Measurements from ENCODE around the gene AP1M1. TPM values are rescaled to one million over a fixed set of nuclear protein-coding genes. Genes with fewer than 3 reads are reported as not detected.

The AP1M1 gene
- total RNA-seq, 1 donor from 2014 or later, result 23.4 TPM

- peak; percentile 94 for TF ChIP-seq CTCF (IDR thresholded peaks at IDR 0.05; ENCODE audit: insufficient read depth, low read length, severe bottlenecking)
- Histone ChIP-seq H3K27me3 (ENCODE audit: control insufficient read depth, insufficient read depth, low read length) (no peaks in the 10 kb centered on the region), H3K36me3 (ENCODE audit: control insufficient read depth, insufficient read depth, low read length) (no peaks in the 10 kb centered on the region), H3K4me3 (ENCODE audit: low read depth, low read length) (no peak overlapping the region)
- peak; percentile 70 for DNase-seq (ENCODE audit: low read depth)
- FAIRE-seq, result no peak
Measured at GRCh38 chr19:16247353-16248182, 49.9 kb downstream of the AP1M1 start.

GRCh38 chr19:16248380-16249023, 50.8 kb downstream of the AP1M1 start:
- TF ChIP-seq CTCF (IDR thresholded peaks at IDR 0.05; ENCODE audit: insufficient read depth, low read length, severe bottlenecking), result no peak
- FAIRE-seq (no peak), DNase-seq (ENCODE audit: low read depth) (no peak)
- no peak overlapping the region for H3K4me3 ChIP-seq (ENCODE audit: low read depth, low read length)
- no peaks in the 10 kb centered on the region for H3K36me3 ChIP-seq (ENCODE audit: control insufficient read depth, insufficient read depth, low read length)
- no peaks in the 10 kb centered on the region for H3K27me3 ChIP-seq (ENCODE audit: control insufficient read depth, insufficient read depth, low read length)

- no peak for FAIRE-seq
- no peak for DNase-seq (ENCODE audit: low read depth)
- H3K36me3 ChIP-seq (ENCODE audit: control insufficient read depth, insufficient read depth, low read length), result no peaks in the 10 kb centered on the region
- no peaks in the 10 kb centered on the region for H3K27me3 ChIP-seq (ENCODE audit: control insufficient read depth, insufficient read depth, low read length)
- H3K4me3 ChIP-seq (ENCODE audit: low read depth, low read length), result no peak overlapping the region
- no peak for TF ChIP-seq CTCF (IDR thresholded peaks at IDR 0.05; ENCODE audit: insufficient read depth, low read length, severe bottlenecking)
Measured at GRCh38 chr19:16249826-16250404, 52.2 kb downstream of the AP1M1 start.

- no peak for DNase-seq (ENCODE audit: low read depth)
- no peak for TF ChIP-seq CTCF (IDR thresholded peaks at IDR 0.05; ENCODE audit: insufficient read depth, low read length, severe bottlenecking)
- H3K4me3 ChIP-seq (ENCODE audit: low read depth, low read length), result no peak overlapping the region
- FAIRE-seq, result peak; percentile 83
- no peaks in the 10 kb centered on the region for H3K27me3 ChIP-seq (ENCODE audit: control insufficient read depth, insufficient read depth, low read length)
- no peaks in the 10 kb centered on the region for H3K36me3 ChIP-seq (ENCODE audit: control insufficient read depth, insufficient read depth, low read length)
Measured at GRCh38 chr19:16252459-16253205, 54.9 kb downstream of the AP1M1 start.

GRCh38 chr19:16254851-16255408, 57.2 kb downstream of the AP1M1 start:
- FAIRE-seq (no peak), DNase-seq (ENCODE audit: low read depth) (no peak)
- Histone ChIP-seq H3K27me3 (ENCODE audit: control insufficient read depth, insufficient read depth, low read length) (no peaks in the 10 kb centered on the region), H3K36me3 (ENCODE audit: control insufficient read depth, insufficient read depth, low read length) (no peaks in the 10 kb centered on the region), H3K4me3 (ENCODE audit: low read depth, low read length) (no peak overlapping the region)
- TF ChIP-seq CTCF (IDR thresholded peaks at IDR 0.05; ENCODE audit: insufficient read depth, low read length, severe bottlenecking), result no peak
